CD4-positive, alpha-beta T cell (primary cell): ENCODE results near the gene HIBADH. TPM values are rescaled to one million over a fixed set of nuclear protein-coding genes. Genes with fewer than 3 reads are reported as not detected.

Source experiments
- ATAC-seq: fragments of 200-7000 bp; cut with Tn5 transposase; one replicate; pipeline ENCODE4 v1.10.0; 2022; ENCODE audit warnings: mild to moderate bottlenecking; ENCODE audit not compliant: poor library complexity
- CTCF ChIA-PET: fragments of 350-600 bp; sonication (Branson Sonifier 250); formaldehyde crosslinking; loops from one replicate; lab custom pipeline; 2021; ENCODE audit warnings: antibody characterized with exemption, inconsistent platforms; lab: Charles Lee
- POLR2A ChIA-PET: fragments of 350-600 bp; sonication (Branson Sonifier 250); formaldehyde crosslinking; loops from one replicate; lab custom pipeline; 2021; ENCODE audit warnings: antibody characterized with exemption, inconsistent platforms; lab: Charles Lee
- DNase-seq, 14 experiments: peaks; one replicate each; pipeline ENCODE4 v3.0.0-alpha.2; 2013 to 2020; ENCODE audit warnings: mixed read lengths in 2 of 14
- H3K27ac ChIP-seq, 2 donors: one replicate each; pipeline versions ENCODE4 v1.5.1 to v1.7.0; 2013; ENCODE audit warnings: low read length in 2 of 2, low read depth in 1 of 2, mild to moderate bottlenecking in 1 of 2
- H3K27me3 ChIP-seq, 2 experiments: 1 replicate in 1 of 2; 2 replicates in 1 of 2; pipeline versions ENCODE4 v1.6.1 to v1.7.0; 2013; ENCODE audit warnings: low read length in 2 of 2, control low read depth in 1 of 2, mild to moderate bottlenecking in 1 of 2, moderate library complexity in 1 of 2; ENCODE audit not compliant: insufficient read depth in 2 of 2, control insufficient read depth in 1 of 2
- H3K36me3 ChIP-seq: one replicate; pipeline ENCODE4 v1.6.1; 2013; ENCODE audit warnings: low read length, control low read depth; ENCODE audit not compliant: insufficient read depth
- H3K4me1 ChIP-seq: one replicate; pipeline ENCODE4 v1.6.1; 2013; ENCODE audit warnings: low read length, control low read depth; ENCODE audit not compliant: insufficient read depth
- H3K4me3 ChIP-seq: one replicate; pipeline ENCODE4 v1.5.1; 2013; ENCODE audit warnings: mild to moderate bottlenecking, low read length, moderate library complexity
- H3K9me3 ChIP-seq, 2 experiments: 1 replicate in 1 of 2; 2 replicates in 1 of 2; pipeline versions ENCODE4 v1.6.1 to v1.7.0; 2013; ENCODE audit warnings: low read length in 2 of 2, mild to moderate bottlenecking in 2 of 2, control low read depth in 1 of 2, moderate library complexity in 1 of 2; ENCODE audit not compliant: control insufficient read depth in 1 of 2, insufficient read depth in 1 of 2
- H3K27ac Mint-ChIP-seq: one replicate; pipeline ENCODE4 v1.8.0; 2020; ENCODE audit warnings: mixed read lengths
- H3K27me3 Mint-ChIP-seq: one replicate; pipeline ENCODE4 v1.8.0; 2021; ENCODE audit warnings: mixed read lengths
- H3K36me3 Mint-ChIP-seq: one replicate; pipeline ENCODE4 v1.8.0; 2021; ENCODE audit warnings: low read depth, mixed read lengths
- H3K4me1 Mint-ChIP-seq: one replicate; pipeline ENCODE4 v1.8.0; 2021; ENCODE audit warnings: low read depth, mixed read lengths
- H3K4me3 Mint-ChIP-seq: one replicate; pipeline ENCODE4 v1.8.0; 2020; ENCODE audit warnings: mild to moderate bottlenecking, mixed read lengths
- H3K9me3 Mint-ChIP-seq: one replicate; pipeline ENCODE4 v1.8.0; 2020; ENCODE audit warnings: mixed read lengths
- CTCF ChIP-seq: fragments of 200-600 bp; IDR thresholded peaks from one replicate; pipeline ENCODE4 v1.8.0; 2022; ENCODE audit warnings: antibody characterized with exemption, mild to moderate bottlenecking
- intact Hi-C, 2 experiments: fragments of 100-400 bp; cut with DNase I in 1 of 2; cut with micrococcal nuclease in 1 of 2; formaldehyde crosslinking; loops; one replicate each; pipeline versions ENCODE4 v1.15.1 to v1.9.0; 2023 to 2025; cut with DNase I, micrococcal nuclease
- total RNA-seq, 174 experiments: library from RNA in 2 of 174; stranded (reverse) in 2 of 174; gene quantifications; one replicate each; pipeline ENCODE4 v1.2.3 and lab custom pipeline; 2021 to 2026

HIBADH gene
- total RNA-seq, 2 experiments from 2014 or later = 6.3 to 8.4 TPM

- H3K36me3 Mint-ChIP-seq = peaks cover 14% of the 10 kb centered on the region
- DNase-seq (no peak), ATAC-seq (no peak)
- no peaks in the 10 kb centered on the region for H3K27me3 Mint-ChIP-seq
- Histone ChIP-seq H3K36me3 (no peaks in the 10 kb centered on the region), H3K4me3 (no peak overlapping the region), H3K4me1 (no peaks in the 10 kb centered on the region), H3K27me3 (no peaks in the 10 kb centered on the region), H3K9me3 (peaks cover 0 to 5% of the 10 kb centered on the region in 2 experiments), H3K27ac (no peak overlapping the region)
- TF ChIP-seq CTCF = no peak
- intact Hi-C loops = loop anchor here in 1 of 2 experiments (5.0 kb wide), 1 partner anchor 528 kb away; no protein-coding TSS in a partner anchor
- H3K9me3 Mint-ChIP-seq = peaks cover 3% of the 10 kb centered on the region
- no peaks in the 10 kb centered on the region for H3K4me1 Mint-ChIP-seq
- no peak overlapping the region for H3K27ac Mint-ChIP-seq
- ChIA-PET CTCF (no interaction called here), POLR2A (no interaction called here)
- H3K4me3 Mint-ChIP-seq = no peak overlapping the region
These were observed 101.9 kb downstream of the HIBADH start for GRCh38 chr7:27560706-27561235.

GRCh38 chr7:27555670-27556069, 107.0 kb downstream of the HIBADH start:
- Histone ChIP-seq H3K27me3 (no peaks in the 10 kb centered on the region), H3K27ac (no peak overlapping the region), H3K9me3 (no peaks in the 10 kb centered on the region), H3K36me3 (no peaks in the 10 kb centered on the region), H3K4me3 (no peak overlapping the region), H3K4me1 (no peaks in the 10 kb centered on the region)
- no peak overlapping the region for H3K4me3 Mint-ChIP-seq
- ChIA-PET CTCF (no interaction called here), POLR2A (no interaction called here)
- H3K36me3 Mint-ChIP-seq = no peaks in the 10 kb centered on the region
- H3K27me3 Mint-ChIP-seq = no peaks in the 10 kb centered on the region
- TF ChIP-seq CTCF = no peak
- H3K4me1 Mint-ChIP-seq = no peaks in the 10 kb centered on the region
- DNase-seq (no peak), ATAC-seq (no peak)
- no peak overlapping the region for H3K27ac Mint-ChIP-seq
- intact Hi-C loops = no loop called here
- H3K9me3 Mint-ChIP-seq = no peaks in the 10 kb centered on the region

- H3K27me3 Mint-ChIP-seq = no peaks in the 10 kb centered on the region
- no peak overlapping the region for H3K4me3 Mint-ChIP-seq
- intact Hi-C loops = no loop called here
- TF ChIP-seq CTCF = no peak
- H3K9me3 ChIP-seq = no peaks in the 10 kb centered on the region
- ATAC-seq = no peak
- no peaks in the 10 kb centered on the region for H3K4me1 ChIP-seq
- H3K4me1 Mint-ChIP-seq = no peaks in the 10 kb centered on the region
- H3K9me3 Mint-ChIP-seq = no peaks in the 10 kb centered on the region
- POLR2A ChIA-PET = no interaction called here
- H3K4me3 ChIP-seq = no peak overlapping the region
- no peak overlapping the region for H3K27ac Mint-ChIP-seq
- no peaks in the 10 kb centered on the region for H3K36me3 Mint-ChIP-seq
- no peaks in the 10 kb centered on the region for H3K36me3 ChIP-seq
- H3K27ac ChIP-seq = no peak overlapping the region
- H3K27me3 ChIP-seq = no peaks in the 10 kb centered on the region
- CTCF ChIA-PET = no interaction called here
- no peak for DNase-seq
These were observed 107.9 kb downstream of the HIBADH start for GRCh38 chr7:27554826-27555225.
